ENCODE data around the gene CDYL2.

The CDYL2 gene

GRCh38 chr16:80627108-80627507 lies 177.3 kb downstream of the CDYL2 start:
- DNase-seq (no peak), ATAC-seq (no peak)
- H3K4me3 Mint-ChIP-seq: no peak overlapping the region
- H3K4me1 Mint-ChIP-seq: no peaks in the 10 kb centered on the region
- H3K27ac Mint-ChIP-seq: no peak overlapping the region
- H3K27me3 Mint-ChIP-seq: no peaks in the 10 kb centered on the region
- H3K9me3 Mint-ChIP-seq: peaks cover 6 to 15% of the 10 kb centered on the region in 2 donors

DNA sequence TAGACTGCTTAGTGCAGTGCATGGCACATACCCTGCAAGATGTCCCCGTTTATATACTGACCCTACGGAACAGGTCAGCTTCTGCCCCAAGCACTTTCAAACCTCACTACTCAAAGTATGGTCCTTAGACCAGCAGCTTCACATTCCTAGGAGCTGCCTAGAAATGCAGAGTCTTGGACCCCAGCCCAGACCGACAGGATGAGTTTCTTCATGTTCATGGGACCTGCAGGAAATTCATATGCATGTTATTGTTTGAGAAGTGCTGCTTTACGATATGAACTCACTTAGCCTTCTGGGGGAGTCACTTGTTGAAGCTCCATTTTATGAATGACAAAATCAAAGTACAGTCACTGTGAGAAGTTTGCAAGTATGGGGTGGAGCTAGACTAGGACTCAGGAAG lies 181.0 kb downstream of the CDYL2 start:
- H3K4me3 Mint-ChIP-seq: no peak overlapping the region
- H3K27me3 Mint-ChIP-seq: no peaks in the 10 kb centered on the region
- peaks cover 6 to 15% of the 10 kb centered on the region in 2 donors for H3K9me3 Mint-ChIP-seq
- no peak overlapping the region for H3K27ac Mint-ChIP-seq
- no peak for ATAC-seq
- no peak for DNase-seq
- no peaks in the 10 kb centered on the region for H3K4me1 Mint-ChIP-seq

DNA sequence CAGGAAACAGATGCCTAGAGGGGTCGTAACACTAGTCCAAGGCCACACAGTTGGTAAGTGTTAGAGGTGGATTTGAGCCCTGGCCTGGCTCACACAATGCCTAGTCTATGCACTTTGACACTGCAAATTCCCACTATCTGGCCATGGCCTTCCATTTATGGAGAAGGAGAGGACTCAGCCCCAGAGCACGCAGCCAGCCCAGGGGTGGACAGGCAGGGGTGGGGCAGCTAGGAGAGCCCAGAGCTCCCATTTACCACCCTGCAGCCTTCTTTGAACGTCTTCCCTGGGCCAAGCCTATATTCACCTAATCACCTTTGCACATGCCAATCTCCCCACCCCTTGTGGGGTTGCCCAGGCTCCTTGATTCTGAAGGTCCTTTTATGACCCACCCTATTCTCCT lies 182.4 kb downstream of the CDYL2 start:
- no peak overlapping the region for H3K4me3 Mint-ChIP-seq
- DNase-seq (no peak), ATAC-seq (no peak)
- no peaks in the 10 kb centered on the region for H3K27me3 Mint-ChIP-seq
- peaks cover 6 to 8% of the 10 kb centered on the region in 2 donors for H3K9me3 Mint-ChIP-seq
- no peak overlapping the region for H3K27ac Mint-ChIP-seq
- no peaks in the 10 kb centered on the region for H3K4me1 Mint-ChIP-seq

DNA sequence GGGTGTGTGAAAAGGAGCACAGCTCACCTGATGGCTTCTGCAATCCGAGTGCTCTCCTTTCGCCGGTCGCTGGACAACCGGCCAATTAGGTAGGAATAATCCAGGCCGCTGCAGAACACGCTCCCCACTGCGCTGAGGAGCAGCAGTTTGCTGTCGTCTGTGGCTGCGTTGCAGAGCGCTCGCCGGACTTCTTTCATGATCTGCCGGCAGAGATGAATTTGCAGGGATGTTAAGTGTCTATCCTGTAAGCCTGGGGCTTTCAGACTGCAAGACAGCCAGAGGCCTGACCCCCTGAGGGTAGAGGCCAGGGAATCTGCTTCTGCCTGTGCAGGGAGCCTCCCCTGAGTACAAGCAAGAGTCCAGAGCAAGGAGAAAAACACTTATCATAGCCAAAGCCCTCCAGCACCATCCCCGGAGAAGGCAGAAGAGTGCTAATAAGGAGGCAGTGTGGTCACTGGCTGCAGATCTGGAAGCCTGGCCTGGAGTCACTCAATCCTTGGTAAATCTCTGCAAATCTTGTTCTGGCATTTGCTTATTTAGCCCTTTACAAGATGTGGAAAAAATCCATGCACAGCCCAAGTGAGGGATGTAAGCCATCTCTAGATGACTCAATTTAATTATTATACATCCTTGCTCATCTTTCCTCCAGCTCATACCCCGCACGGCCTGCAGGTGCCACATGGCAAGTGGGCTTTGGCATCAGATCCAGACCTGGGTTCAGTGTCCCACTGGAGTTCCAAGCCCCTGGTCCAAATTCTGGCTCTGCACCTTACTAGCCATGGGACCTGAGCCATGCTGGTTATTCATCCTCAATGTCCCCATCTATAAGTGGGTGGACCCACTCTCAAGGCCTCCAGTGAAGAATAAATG lies 183.4 kb downstream of the CDYL2 start:
- ATAC-seq (no peak), DNase-seq (no peak)
- no peak overlapping the region for H3K4me3 Mint-ChIP-seq
- H3K9me3 Mint-ChIP-seq: peaks cover 6 to 8% of the 10 kb centered on the region in 2 donors
- H3K27me3 Mint-ChIP-seq: no peaks in the 10 kb centered on the region
- H3K27ac Mint-ChIP-seq: no peak overlapping the region
- no peaks in the 10 kb centered on the region for H3K4me1 Mint-ChIP-seq

DNA sequence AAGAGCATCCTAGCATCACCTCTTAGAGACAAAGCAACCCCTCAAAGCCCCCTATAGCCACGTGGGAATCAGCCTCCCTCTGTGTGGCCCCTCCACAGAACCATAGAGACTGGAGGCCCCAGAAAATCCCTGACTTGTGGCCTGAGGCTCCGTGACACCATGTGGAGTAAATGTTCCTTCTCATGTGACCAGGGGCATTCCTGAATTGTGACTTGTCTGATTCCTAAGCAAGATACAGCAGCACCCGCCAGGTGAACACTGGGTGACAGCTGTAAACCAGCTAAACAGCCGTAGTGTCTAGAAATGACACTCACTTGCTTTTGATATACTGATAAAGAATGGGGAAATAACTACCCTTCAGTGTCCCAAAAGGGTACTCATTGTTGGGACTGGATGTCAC lies 184.6 kb downstream of the CDYL2 start:
- no peak for DNase-seq
- H3K4me1 Mint-ChIP-seq: no peaks in the 10 kb centered on the region
- H3K27ac Mint-ChIP-seq: peak overlapping the region in 1 of 2 donors; percentile 74
- H3K27me3 Mint-ChIP-seq: no peaks in the 10 kb centered on the region
- no peak for ATAC-seq
- H3K9me3 Mint-ChIP-seq: peaks cover 6 to 7% of the 10 kb centered on the region in 2 donors
- no peak overlapping the region for H3K4me3 Mint-ChIP-seq

GRCh38 chr16:80618862-80619648 lies 185.3 kb downstream of the CDYL2 start:
- DNase-seq: no peak
- no peaks in the 10 kb centered on the region for H3K27me3 Mint-ChIP-seq
- no peaks in the 10 kb centered on the region for H3K9me3 Mint-ChIP-seq
- ATAC-seq: no peak
- peak overlapping the region in 1 of 2 donors; percentile 74 for H3K27ac Mint-ChIP-seq
- H3K4me3 Mint-ChIP-seq: no peak overlapping the region
- no peaks in the 10 kb centered on the region for H3K4me1 Mint-ChIP-seq

DNA sequence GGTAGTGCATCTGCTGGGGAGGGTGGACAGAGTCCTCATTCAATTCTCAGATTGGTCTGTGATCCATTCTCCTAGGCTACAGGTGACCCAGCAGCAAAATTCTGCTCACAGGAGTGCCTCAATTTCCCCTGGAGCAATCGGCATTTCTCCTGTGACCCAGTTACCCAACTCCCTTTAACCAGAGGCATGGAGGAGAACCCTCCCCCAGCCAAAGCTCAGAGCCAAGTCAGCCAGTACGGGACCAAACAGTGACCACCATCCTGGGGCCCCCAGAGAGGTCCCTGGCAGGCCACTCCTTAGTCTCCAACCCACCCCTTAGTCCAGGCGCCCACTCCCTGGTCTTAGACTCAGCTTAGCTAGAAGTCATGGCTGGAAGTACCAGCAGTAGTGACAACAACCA lies 188.0 kb downstream of the CDYL2 start:
- no peak overlapping the region for H3K27ac Mint-ChIP-seq
- H3K9me3 Mint-ChIP-seq: no peaks in the 10 kb centered on the region
- H3K4me3 Mint-ChIP-seq: no peak overlapping the region
- H3K4me1 Mint-ChIP-seq: no peaks in the 10 kb centered on the region
- no peak for DNase-seq
- no peaks in the 10 kb centered on the region for H3K27me3 Mint-ChIP-seq
- no peak for ATAC-seq

DNA sequence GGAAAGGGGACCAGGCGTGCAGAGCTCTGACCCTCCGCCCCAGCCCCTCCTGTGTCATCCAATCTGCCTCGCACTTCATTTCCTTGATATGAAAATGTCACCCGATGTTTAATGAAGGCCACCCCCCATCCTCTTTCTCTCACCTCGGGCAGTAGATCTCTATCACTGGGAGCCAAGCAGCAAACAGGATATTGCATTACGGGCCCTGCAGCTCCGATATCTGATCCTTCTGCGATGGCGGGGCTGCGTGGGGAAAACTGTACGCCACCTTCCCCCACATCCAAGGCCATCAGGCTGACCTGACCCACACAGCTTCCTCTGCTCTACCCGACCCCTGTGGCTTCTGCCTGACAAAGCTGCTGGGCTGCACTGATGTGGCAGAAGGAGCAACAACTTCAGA lies 188.7 kb downstream of the CDYL2 start:
- Mint-ChIP-seq H3K27ac (no peak overlapping the region), H3K4me3 (no peak overlapping the region), H3K9me3 (no peaks in the 10 kb centered on the region), H3K27me3 (no peaks in the 10 kb centered on the region), H3K4me1 (no peaks in the 10 kb centered on the region)
- DNase-seq (no peak), ATAC-seq (no peak)

- Mint-ChIP-seq H3K27me3 (no peaks in the 10 kb centered on the region), H3K27ac (no peak overlapping the region), H3K4me1 (no peaks in the 10 kb centered on the region), H3K4me3 (no peak overlapping the region), H3K9me3 (no peaks in the 10 kb centered on the region)
- ATAC-seq (no peak), DNase-seq (no peak)
These were observed 189.3 kb downstream of the CDYL2 start for GRCh38 chr16:80614908-80615671.

DNA sequence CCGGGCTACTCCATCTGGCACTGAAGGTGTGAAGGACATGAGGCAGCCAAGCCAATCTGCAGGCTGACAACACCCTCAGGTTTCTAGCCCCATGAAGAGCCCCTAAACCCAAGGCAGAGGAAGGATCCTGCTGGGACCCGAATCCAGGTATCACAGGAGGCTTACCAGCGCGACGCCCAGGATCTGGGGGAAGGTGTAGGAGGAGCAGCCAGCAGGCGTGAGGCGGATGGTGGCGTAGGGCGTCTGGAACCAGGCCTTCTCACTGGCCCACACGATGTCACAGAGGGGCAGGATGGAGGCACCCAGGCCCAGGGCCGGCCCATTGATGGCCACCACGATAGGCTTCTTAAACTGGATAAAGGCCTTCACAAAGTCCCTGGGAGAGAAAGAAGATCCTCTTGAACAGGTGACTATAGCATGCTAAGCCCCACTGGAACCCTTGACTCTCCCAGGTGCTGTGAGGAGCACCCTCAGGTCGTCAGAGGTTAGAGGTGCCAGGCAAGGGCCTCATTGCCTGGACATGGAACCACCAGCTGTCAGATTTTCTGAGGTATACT lies 191.9 kb downstream of the CDYL2 start:
- ATAC-seq: no peak
- no peaks in the 10 kb centered on the region for H3K4me1 Mint-ChIP-seq
- no peaks in the 10 kb centered on the region for H3K27me3 Mint-ChIP-seq
- peaks cover 0 to 1% of the 10 kb centered on the region in 2 donors for H3K9me3 Mint-ChIP-seq
- no peak overlapping the region for H3K4me3 Mint-ChIP-seq
- H3K27ac Mint-ChIP-seq: peak overlapping the region in 1 of 2 donors; percentile 50
- DNase-seq: no peak

DNA sequence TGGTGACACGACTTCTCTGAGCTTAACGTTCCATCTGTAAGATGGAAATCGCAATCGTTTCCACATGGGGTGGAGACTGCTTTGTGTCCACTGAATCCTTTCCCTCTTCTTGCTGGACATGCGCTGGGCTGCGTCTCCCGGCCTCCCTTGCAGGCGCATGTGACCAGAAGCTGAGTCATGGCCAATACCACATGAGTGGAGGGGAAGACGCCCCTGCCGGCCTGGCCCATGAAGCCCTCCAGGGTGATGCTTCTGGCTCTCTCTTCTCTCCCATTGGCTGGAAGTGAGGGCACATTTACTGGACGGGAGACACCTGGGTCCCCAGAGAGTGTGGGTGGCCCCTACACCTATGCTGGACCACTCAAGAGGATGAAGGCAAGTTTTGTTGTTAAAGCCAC lies 192.5 kb downstream of the CDYL2 start:
- H3K9me3 Mint-ChIP-seq: peaks cover 2 to 7% of the 10 kb centered on the region in 2 donors
- ATAC-seq: no peak
- peaks cover 1% of the 10 kb centered on the region for H3K4me1 Mint-ChIP-seq
- DNase-seq: no peak
- no peaks in the 10 kb centered on the region for H3K27me3 Mint-ChIP-seq
- H3K4me3 Mint-ChIP-seq: no peak overlapping the region
- H3K27ac Mint-ChIP-seq: peak overlapping the region in 1 of 2 donors; percentile 27

GRCh38 chr16:80611171-80611929 lies 193.0 kb downstream of the CDYL2 start:
- Mint-ChIP-seq H3K27me3 (no peaks in the 10 kb centered on the region), H3K4me3 (no peak overlapping the region), H3K4me1 (peaks cover 7% of the 10 kb centered on the region), H3K27ac (no peak overlapping the region), H3K9me3 (peaks cover 8 to 13% of the 10 kb centered on the region in 2 donors)
- DNase-seq (no peak), ATAC-seq (no peak)

DNA sequence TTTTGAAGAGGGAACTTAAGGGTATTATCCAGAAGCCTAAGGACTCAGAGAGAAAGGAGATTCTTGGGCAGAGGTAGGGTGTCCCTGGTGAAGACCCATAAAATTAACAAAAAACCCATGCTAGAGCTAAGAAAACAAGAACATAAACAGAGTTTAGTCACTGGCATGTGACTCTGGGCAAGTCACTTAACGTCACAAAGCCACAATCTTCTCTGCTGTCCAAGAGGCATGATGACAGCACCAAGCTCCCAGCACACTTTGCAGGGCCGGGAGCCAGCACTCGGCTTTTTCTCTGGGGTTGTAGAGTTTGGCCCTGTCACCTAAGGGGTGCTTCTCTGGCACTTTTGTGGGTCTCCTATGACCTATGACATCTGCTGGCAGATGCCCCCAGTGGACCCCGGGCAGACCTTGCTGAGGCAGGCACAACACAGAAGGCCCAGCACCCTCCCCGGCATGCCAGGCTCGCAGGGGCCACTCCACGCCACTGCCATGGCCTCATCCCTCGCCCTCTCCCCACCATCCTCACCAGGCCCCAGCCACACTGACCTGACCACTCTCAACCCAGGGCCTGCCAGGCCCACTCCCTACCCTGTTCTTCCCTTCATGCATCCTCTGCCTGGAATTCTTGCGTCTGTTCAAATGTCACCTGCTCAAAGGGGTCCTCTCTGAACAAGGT lies 193.8 kb downstream of the CDYL2 start:
- no peak overlapping the region for H3K27ac Mint-ChIP-seq
- peaks cover 10 to 18% of the 10 kb centered on the region in 2 donors for H3K9me3 Mint-ChIP-seq
- DNase-seq: no peak
- ATAC-seq: peak; percentile 55
- H3K27me3 Mint-ChIP-seq: no peaks in the 10 kb centered on the region
- no peak overlapping the region for H3K4me3 Mint-ChIP-seq
- H3K4me1 Mint-ChIP-seq: peaks cover 14% of the 10 kb centered on the region

DNA sequence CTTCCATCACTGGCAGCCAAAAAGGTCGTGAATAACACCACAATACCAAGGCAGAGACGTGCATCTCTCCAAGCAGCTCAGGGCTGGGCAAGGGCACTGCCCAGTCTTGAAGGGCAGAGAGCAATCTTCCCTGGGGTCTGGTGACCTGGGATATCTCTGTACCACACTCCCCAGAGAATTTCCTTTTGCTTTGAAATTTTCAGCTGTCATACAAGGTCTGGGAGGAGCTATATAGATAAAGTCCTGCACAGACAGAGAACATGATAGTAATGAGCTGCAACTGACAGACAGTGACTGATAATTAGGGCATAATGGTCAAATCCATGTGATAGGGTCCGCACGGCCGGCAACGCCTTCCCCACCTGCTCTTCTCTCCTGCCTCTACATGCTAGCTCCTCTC lies 195.5 kb downstream of the CDYL2 start:
- no peak for DNase-seq
- ATAC-seq: no peak
- Mint-ChIP-seq H3K9me3 (peaks cover 10 to 18% of the 10 kb centered on the region in 2 donors), H3K4me3 (no peak overlapping the region), H3K27me3 (no peaks in the 10 kb centered on the region), H3K27ac (peak overlapping the region in 1 of 2 donors; percentile 58), H3K4me1 (peaks cover 14% of the 10 kb centered on the region)

Data from stimulated activated naive CD8-positive, alpha-beta T cell treated with anti-CD3 and anti-CD28 coated beads, Interleukin-15, amount 100 ng/mL, for 72 hours (primary cell).